GM18499 (cell line): ENCODE results near the gene VIL1.

Experiments used
- ATAC-seq: cut with Tn5 transposase; IDR thresholded peaks from one replicate; pipeline ENCODE4 v1.9.1; 2021; ENCODE audit warnings: moderate number of reproducible peaks; ENCODE audit not compliant: insufficient read depth, unreplicated experiment

Gene VIL1

DNA sequence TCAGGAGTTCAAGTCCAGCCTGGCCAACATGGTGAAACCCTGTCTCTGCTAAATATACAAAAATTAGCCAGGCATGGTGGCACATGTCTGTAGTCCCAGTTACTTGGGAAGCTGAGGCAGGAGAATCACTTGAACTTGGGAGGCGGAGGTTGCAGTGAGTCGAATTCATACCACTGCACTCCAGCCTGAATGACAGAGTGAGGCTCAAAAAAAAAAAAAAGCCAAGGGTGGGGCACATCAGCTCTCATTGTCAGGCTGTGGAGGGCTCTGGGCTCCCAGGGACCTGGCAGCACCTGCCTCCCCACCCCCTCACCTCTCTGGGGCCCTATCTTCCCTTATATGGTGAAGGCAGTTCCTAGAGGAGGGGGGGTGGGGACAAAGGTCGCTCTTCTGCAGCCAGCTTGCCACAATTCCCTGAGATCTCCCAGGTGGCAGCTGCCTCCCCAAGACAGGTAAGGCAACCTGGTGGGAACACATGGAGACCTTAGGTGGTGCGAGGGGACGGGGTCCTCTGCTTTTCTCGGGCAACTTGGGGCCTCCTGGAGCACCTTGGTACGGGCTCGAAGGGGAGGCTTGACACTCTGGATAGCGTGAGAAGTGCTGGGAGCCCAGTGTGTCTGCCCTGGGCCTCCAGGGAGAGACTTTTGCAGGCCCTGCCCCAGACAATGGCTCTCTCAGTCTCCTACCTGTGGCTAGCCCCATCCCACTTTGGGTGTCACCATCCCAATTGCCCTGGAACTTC lies at the start of gene VIL1:
TSS of gene VIL1 (plus strand) at position 407 of the 742 bp plus-strand sequence. CDS start 4,656 bp downstream, outside the sequence.
- ATAC-seq: no peak

DNA sequence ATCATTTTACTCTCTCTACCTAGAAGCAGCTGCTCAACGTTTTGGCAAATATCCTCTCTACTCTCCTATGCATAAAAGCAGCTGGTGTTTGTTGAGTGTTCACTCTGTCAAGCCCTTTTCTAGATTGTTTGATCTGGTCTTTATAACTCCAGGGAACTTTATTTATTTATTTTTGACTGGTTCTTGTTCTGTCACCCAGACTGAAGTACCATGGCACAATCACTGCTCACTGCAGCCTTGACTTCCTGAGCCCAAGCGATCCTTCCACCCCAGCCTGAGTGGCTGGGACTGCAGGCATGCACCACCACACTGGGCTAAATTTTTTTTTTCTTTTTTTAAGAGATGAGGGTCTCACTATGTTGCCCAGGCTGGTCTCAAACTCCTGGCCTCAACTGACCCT lies 49.6 kb upstream of the VIL1 start:
- no peak for ATAC-seq

DNA sequence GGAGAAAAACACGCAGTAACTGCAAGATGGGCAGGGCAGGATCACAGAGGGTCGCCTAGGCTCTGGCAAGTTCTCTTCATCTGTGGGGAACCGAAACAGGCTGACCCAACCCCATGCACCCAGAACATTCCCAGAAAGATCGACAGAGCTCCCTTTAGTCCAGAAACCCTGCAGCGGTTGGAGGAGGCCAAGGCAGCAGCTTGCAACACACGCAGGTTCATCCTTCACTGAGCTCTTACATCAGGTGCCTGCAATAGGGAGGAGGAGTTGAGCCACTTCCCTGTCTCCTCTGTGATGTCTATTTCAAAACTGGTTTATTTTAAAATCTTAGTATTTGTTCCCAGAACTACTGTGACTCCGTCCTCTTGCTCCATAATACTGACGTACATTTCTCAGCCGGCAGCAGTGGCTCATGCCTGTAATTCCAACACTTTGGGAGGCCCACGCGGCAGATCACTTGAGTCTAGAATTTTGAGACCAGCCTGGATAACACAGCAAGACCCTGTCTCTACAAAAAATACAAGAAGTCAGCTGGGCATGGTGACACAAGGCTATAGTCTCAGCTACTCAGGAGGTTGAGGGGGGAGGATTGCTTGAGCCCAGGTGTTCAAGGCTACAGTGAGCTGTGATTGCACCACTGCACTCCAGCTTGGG lies 48.4 kb upstream of the VIL1 start:
- ATAC-seq: no peak

DNA sequence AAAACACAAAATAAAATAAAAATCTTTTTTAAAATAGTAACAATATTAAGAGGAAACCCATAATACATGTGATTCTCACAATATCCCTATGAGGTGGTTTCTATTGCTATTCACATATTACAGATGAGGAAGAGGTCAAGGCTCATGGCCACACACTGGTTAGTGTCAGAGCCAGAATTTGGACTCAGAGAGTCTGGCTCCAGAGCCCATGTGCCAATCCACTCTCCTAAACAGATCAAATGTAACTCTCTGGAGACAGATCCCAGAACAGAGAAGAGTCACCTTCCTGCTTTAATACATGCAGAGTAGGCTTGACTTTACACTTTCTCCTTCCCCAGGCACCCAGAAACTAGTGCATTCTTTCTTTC lies 47.0 kb upstream of the VIL1 start:
- no peak for ATAC-seq

DNA sequence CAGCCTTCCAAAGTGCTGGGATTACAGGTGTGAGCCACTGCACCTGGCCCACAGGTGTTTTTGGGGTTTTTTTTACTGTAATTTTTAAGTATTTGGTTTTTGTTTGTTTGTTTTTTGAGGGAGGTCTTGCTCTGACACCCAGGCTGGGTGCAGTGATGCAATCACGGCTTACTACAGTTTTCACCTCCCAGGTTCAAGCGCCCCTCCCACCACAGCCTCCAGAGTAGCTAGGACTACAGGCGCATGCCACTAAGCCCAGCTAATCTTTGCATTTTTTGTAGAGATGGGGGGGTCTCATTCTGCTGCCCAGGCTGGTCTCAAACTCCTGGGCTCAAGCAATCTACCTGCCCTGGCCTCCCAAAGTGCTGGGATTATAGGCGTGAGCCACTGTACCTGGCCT lies 44.1 kb upstream of the VIL1 start:
- no peak for ATAC-seq

DNA sequence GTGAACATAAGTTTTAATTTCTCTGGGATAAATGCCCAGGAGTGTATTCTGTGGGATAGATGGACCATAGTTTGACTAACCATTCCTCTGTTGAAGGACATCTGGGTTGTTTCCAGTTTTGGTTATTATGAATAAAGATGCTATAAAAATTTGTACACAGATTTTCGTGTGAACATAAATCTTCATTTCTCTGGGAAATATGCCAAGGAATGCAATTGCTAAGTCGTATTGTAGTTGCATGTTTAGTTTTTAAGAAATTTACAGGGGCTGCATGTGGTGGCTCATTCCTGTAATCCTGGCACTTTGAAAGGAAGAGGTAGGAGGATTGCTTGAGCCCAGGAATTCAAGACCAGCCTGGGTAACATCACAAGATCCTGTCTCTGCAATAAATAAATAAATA lies 43.7 kb upstream of the VIL1 start:
- no peak for ATAC-seq

DNA sequence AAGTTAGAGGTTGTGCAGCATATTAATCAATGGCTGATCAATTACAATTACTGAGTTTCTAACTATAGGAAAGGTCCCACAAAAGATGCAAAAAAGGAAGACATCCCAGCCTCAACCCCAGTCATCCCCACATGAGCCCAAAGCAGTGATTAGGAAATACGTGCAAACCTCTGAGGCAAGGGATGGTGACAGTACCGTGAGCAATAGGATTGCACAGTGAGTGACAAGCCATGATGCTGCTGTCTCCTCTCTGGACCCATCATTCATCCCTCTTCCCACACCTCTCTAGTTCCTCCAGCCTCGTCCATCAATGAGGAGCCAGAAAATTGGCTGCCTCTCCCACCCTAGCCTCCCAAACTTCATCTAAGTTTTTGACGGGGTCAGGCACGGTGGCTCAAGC lies 40.9 kb upstream of the VIL1 start:
- no peak for ATAC-seq

DNA sequence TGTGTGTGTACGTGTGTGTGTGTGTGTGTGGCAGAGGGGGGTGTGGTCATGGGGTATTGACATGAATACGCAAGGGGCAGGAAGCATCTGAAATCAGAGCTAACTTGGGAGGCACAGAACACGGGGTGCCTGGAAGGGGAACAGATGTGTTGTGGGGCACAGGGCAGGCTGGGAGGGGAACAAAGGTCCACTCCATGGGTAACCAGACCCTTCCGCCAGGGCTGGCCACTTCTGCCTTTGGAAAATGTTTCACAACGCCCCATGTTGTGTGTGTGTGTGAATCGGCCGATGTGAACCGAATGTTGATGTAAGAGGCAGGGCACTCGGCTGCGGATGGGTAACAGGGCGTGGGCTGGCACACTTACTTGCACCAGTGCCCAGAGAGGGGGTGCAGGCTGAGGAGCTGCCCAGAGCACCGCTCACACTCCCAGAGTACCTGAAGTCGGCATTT lies 37.0 kb upstream of the VIL1 start, which contains the start of gene SLC11A1:
TSS of gene SLC11A1 (plus strand) at position 358 of the 451 bp plus-strand sequence. CDS start 96 bp downstream, outside the sequence.
- ATAC-seq: no peak

DNA sequence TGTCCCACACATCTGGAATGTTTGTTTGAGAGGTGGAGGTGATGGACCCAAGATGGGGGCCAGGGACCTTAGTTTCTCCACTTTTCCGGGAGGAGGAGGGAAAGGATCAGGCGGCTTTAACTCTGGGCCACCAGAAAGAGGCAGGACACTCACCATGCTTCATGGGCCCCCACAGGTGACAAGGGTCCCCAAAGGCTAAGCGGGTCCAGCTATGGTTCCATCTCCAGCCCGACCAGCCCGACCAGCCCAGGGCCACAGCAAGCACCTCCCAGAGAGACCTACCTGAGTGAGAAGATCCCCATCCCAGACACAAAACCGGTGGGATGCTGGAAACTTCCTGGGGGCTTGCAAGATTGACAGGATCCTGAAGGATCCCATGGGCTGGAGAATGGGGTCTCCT lies 36.1 kb upstream of the VIL1 start:
- ATAC-seq: no peak

DNA sequence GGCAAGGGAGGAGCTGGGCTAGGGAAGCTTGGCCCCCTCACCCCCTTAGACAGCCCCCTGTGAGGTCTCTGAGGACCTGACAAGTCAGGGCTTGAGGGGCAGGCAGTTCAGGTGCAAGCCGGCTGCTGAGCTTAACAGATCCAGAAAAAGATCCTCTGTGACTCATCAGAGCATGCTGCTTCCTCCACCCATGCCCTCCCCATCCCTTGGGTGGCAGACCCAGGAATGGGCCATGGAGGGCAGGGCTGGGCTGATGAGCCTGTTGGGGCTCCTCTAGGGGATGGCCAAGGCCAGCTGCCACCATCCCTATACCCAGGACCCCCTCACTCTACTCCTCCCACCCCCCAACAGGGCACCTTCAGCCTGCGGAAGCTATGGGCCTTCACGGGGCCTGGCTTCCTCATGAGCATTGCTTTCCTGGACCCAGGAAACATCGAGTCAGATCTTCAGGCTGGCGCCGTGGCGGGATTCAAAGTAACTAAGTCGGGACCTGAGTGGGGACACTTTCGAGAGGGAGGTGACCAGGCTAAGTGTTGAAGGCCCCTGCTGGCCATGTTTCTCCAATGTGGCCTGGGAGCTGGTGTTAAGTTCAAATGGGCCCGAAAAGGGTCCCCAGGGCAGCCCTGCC lies 34.9 kb upstream of the VIL1 start:
- no peak for ATAC-seq

DNA sequence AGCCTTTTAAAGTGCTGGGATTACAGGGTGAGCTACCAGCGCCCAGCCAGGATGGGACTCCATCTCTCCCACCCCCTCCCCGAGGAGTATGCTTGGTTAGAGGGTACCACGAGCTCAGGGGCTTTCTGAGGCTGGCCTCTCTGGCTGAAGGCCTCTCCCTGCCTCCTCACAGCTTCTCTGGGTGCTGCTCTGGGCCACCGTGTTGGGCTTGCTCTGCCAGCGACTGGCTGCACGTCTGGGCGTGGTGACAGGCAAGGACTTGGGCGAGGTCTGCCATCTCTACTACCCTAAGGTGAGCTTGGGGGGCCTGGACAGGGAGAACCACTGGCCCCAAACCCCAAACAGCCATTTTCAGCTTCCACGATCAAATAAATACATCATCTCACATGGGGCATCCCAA lies 33.9 kb upstream of the VIL1 start:
- no peak for ATAC-seq

DNA sequence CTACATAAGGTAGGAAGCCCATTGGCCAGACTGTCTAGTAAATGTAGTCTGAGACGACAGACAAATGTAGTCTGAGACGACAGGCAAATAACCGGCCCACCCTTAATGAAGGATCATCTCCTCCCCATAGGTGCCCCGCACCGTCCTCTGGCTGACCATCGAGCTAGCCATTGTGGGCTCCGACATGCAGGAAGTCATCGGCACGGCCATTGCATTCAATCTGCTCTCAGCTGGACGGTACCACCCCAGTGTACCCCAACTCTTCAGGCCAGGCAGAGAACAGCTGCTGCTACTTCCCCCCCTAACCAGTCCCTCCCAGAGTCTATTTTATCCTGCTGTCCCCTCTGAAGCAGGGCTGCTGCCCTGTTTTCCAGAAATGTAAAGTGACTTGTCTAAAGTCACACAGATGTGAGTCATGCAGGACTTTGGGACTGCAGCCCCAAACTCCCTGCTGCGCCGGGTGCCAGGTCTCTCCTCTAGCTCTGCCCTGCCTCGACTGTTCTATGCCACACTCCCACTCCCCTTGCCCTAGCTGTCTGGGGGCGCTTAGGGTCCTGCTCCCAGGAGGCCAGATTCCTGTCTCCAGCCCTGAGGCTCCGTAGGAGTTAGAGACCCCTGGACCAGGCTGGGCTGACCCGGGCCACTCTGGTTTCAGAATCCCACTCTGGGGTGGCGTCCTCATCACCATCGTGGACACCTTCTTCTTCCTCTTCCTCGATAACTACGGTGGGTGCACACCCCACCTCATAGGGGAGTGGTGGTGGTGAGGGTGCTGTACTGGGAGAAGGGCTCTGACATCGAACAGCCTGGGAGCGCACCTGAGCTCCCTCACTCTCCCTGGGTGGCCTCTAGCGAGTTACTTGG lies 32.2 kb upstream of the VIL1 start:
- ATAC-seq: no peak

DNA sequence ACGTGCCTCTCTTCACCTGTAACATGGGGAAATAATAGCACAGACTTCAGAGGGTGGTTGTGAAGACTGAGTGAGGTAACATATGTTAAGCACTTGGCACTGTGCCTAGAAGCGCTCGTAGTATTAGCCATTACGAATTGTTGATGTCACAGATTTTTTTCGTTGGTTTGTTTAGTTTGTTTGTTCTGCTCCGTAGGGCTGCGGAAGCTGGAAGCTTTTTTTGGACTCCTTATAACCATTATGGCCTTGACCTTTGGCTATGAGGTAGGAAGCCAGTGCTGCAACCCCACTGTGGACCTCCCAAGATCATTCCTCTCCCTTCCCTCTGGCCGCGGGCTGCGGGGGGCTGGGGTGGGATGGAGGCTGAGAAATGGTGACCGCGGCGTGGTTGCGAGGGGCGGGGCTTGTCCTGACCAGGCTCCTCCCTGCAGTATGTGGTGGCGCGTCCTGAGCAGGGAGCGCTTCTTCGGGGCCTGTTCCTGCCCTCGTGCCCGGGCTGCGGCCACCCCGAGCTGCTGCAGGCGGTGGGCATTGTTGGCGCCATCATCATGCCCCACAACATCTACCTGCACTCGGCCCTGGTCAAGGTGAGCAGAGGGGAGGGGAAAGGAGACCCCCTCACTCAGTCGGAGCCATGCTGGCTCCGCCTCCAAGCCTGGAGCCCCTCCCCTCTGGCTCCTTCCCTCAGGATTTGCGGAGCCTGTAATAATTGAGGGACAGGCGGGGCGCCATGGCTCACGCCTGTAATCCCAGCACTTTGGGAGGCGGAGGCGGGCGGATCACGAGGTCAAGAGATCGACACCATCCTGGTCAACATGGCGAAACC lies 31.3 kb upstream of the VIL1 start:
- no peak for ATAC-seq

DNA sequence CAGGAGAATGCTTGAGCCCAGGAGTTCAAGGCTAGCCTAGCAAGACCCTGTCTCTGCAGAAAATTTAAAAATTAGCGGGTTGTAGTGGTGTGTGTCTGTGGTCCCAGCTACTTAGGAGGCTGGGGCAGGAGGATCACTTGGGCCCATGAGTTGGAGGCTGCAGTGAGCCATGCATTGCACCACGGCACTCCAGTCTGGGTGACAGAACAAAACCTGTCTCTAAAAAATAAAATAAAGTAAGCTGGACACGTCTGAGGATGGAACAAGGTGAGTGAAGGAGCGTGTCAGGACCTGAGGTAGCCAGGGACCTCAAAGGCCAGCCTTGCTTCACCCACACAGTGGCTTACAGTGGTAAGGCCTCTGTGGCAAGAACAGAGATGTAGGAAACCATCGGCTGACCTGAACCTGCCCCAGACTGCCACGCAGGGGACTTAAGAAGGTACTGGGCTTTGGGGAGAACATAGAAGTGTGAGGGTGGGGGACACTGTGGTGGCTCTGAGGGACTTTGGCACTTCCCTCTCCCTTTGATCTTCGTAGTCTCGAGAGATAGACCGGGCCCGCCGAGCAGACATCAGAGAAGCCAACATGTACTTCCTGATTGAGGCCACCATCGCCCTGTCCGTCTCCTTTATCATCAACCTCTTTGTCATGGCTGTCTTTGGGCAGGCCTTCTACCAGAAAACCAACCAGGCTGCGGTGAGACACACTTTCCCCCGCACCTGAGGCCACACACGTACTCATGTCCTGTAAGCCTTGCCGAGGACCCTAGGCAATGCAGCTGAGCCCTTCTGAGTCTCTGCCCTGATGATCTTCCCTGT lies 29.4 kb upstream of the VIL1 start:
- no peak for ATAC-seq

DNA sequence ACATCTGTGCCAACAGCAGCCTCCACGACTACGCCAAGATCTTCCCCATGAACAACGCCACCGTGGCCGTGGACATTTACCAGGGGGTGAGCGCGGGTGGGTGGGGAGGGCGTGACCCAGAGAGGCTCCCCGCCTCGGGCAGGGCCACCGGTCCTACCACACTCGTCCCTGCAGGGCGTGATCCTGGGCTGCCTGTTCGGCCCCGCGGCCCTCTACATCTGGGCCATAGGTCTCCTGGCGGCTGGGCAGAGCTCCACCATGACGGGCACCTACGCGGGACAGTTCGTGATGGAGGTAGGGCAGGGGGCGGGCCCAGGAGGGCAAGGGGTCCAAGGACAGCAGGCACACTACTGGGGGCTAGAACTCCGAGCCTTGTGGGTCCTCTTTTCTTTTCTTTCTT lies 27.7 kb upstream of the VIL1 start:
- ATAC-seq: no peak

DNA sequence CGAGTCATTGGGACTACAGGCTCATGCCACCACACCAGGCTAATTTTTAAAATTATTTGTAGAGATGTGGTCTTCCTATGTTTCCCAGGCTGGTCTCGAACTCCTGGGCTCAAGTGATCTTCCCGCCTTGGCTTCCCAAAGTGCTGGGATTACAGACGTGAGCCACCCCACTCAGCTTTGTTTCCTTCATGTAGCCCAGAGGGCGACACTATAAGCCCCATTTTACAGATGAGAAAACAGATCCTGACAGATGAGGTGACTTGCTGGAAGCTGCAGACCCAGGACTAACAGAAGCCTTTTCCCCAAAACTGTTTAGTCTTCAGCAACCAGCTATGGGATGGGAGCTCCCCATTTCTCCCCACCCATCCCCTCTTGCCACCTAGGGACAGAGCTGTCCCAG lies 26.5 kb upstream of the VIL1 start:
- ATAC-seq: no peak

DNA sequence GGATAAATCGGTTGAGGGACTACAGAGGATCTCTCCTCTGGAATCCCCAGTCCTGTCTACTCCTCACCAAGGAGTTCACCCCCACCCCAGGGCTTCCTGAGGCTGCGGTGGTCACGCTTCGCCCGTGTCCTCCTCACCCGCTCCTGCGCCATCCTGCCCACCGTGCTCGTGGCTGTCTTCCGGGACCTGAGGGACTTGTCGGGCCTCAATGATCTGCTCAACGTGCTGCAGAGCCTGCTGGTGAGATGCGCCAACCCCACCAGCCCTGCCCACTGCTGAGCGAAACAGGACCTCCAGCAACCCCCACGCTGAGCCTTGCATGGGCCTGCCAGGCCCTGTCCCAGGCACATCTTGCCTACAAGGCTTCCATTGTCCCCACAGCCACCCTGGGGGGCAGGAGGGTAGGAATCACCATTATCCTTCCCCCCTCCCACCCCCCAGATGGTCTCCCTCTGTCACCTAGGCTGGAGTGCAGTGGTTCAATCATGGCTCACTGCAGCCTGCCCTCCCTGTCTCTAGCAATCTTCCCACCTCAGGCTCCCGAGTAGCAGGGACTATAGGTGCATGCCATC lies 25.9 kb upstream of the VIL1 start:
- no peak for ATAC-seq

DNA sequence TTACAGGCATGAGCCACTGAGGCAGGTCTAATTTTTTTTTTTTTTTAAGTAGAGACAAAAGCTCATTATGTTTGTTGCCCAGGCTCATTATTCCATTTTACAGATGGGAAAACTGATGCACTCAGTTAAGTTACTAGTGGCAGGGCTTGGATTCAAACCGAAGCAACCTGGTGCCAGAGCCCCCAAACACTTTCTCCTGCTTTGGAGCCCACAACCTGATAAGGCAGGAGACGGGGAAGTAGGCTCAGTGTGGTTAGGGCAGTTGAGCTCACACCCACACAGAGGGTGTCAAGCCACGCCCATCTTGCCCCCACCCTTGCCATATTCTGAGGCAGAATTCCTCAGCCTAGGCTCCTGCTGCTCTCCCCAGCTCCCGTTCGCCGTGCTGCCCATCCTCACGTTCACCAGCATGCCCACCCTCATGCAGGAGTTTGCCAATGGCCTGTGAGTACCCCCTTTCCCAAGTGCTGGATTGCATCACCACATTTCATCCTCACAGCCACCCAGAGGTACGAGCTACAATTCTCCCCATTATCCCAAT lies 25.1 kb upstream of the VIL1 start:
- no peak for ATAC-seq
